Ascending aorta (tissue), 2 donors: Measurements from ENCODE around the gene SUPT4H1. TPM values are rescaled to one million over a fixed set of nuclear protein-coding genes. Genes with fewer than 3 reads are reported as not detected.

Source experiments
- DNase-seq, 2 donors: peaks; one replicate each; pipeline ENCODE4 v3.0.0-alpha.2; 2019; ENCODE audit warnings: low spot score in 2 of 2
- H3K27ac ChIP-seq, 2 donors: fragments of 200-600 bp; sonication (generic); one replicate each; pipeline ENCODE4 v1.5.1; 2016 to 2017; ENCODE audit warnings: mild to moderate bottlenecking in 1 of 2
- H3K27me3 ChIP-seq: fragments of 200-600 bp; sonication (generic); one replicate; pipeline ENCODE4 v1.5.1; 2017
- H3K36me3 ChIP-seq, 2 donors: fragments of 200-600 bp; sonication (generic); one replicate each; pipeline ENCODE4 v1.5.1; 2016
- H3K4me1 ChIP-seq, 2 donors: fragments of 200-600 bp; sonication (generic); one replicate each; pipeline ENCODE4 v1.5.1; 2016 to 2017; ENCODE audit warnings: mild to moderate bottlenecking in 1 of 2
- H3K4me3 ChIP-seq, 2 donors: fragments of 200-600 bp; sonication (generic); one replicate each; pipeline ENCODE4 v1.5.1; 2016 to 2017; ENCODE audit warnings: mild to moderate bottlenecking in 1 of 2
- H3K9me3 ChIP-seq, 2 donors: fragments of 200-600 bp; sonication (generic); one replicate each; pipeline ENCODE4 v1.5.1; 2016
- intact Hi-C: fragments of 100-400 bp; cut with DNase I; formaldehyde crosslinking; loops from one replicate; pipeline ENCODE4 v1.15.1; 2023
- total RNA-seq: library from RNA; depleted of rRNA; stranded (reverse); fragments of >200 nt; gene quantifications from one replicate; pipeline ENCODE4 v1.1.0, GENCODE V29; 2016
- TF ChIP-seq, protein P1 (sequence below), 3 experiments: fragments of 200-600 bp in 2 of 3; fragments of 450-650 bp in 1 of 3; sonication (generic) in 2 of 3; IDR thresholded peaks; one replicate each; pipeline ENCODE4 v1.5.1; 2016 to 2019; ENCODE audit warnings: antibody characterized with exemption in 3 of 3, mild to moderate bottlenecking in 1 of 3, moderate library complexity in 1 of 3

SUPT4H1 gene
- total RNA-seq, 1 donor from 2014 or later, result 18.0 TPM

GRCh38 chr17:58338841-58339754, 12.9 kb downstream of the SUPT4H1 start:
- H3K4me3 ChIP-seq, result peak overlapping the region in 1 of 2 donors; percentile 4
- DNase-seq, result peak in 1 of 2 donors; percentile 39
- H3K27ac ChIP-seq, result peak overlapping the region; percentile 45 to 77
- H3K36me3 ChIP-seq, result peaks cover 0 to 5% of the 10 kb centered on the region in 2 donors
- intact Hi-C loops, result no loop called here
- no peaks in the 10 kb centered on the region for H3K9me3 ChIP-seq
- H3K4me1 ChIP-seq, result peaks cover 0 to 3% of the 10 kb centered on the region in 2 donors
- no peaks in the 10 kb centered on the region for H3K27me3 ChIP-seq
- TF ChIP-seq, protein P1, sequence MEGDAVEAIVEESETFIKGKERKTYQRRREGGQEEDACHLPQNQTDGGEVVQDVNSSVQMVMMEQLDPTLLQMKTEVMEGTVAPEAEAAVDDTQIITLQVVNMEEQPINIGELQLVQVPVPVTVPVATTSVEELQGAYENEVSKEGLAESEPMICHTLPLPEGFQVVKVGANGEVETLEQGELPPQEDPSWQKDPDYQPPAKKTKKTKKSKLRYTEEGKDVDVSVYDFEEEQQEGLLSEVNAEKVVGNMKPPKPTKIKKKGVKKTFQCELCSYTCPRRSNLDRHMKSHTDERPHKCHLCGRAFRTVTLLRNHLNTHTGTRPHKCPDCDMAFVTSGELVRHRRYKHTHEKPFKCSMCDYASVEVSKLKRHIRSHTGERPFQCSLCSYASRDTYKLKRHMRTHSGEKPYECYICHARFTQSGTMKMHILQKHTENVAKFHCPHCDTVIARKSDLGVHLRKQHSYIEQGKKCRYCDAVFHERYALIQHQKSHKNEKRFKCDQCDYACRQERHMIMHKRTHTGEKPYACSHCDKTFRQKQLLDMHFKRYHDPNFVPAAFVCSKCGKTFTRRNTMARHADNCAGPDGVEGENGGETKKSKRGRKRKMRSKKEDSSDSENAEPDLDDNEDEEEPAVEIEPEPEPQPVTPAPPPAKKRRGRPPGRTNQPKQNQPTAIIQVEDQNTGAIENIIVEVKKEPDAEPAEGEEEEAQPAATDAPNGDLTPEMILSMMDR (IDR thresholded peaks at IDR 0.05), result no peak

DNA sequence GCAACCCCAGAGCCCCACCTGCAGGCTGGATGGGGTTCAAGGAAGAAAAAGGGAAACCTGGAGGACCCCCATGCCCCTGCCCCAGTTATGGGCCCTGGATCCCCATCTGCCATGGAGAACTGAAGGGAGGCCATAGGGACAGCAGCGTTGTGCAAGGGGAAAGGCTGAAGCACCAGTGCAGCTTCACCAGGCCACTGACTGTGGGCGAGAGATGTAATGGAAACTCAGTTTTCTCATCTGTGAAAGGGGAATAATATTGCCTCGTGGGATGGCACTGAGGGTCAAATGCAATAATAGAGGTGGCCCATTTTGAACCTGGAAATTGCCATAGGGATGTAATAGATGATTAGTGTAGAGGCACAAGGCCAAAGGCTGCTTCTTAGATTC, 13.6 kb downstream of the SUPT4H1 start:
- peak overlapping the region in 1 of 2 donors; percentile 31 for H3K4me3 ChIP-seq
- no peak for DNase-seq
- intact Hi-C loops, result no loop called here
- H3K9me3 ChIP-seq, result no peaks in the 10 kb centered on the region
- TF ChIP-seq, protein P1 (IDR thresholded peaks at IDR 0.05), result no peak
- no peaks in the 10 kb centered on the region for H3K27me3 ChIP-seq
- peaks cover 0 to 3% of the 10 kb centered on the region in 2 donors for H3K4me1 ChIP-seq
- H3K36me3 ChIP-seq, result no peaks in the 10 kb centered on the region
- H3K27ac ChIP-seq, result peak overlapping the region in 1 of 2 donors; percentile 77

DNA sequence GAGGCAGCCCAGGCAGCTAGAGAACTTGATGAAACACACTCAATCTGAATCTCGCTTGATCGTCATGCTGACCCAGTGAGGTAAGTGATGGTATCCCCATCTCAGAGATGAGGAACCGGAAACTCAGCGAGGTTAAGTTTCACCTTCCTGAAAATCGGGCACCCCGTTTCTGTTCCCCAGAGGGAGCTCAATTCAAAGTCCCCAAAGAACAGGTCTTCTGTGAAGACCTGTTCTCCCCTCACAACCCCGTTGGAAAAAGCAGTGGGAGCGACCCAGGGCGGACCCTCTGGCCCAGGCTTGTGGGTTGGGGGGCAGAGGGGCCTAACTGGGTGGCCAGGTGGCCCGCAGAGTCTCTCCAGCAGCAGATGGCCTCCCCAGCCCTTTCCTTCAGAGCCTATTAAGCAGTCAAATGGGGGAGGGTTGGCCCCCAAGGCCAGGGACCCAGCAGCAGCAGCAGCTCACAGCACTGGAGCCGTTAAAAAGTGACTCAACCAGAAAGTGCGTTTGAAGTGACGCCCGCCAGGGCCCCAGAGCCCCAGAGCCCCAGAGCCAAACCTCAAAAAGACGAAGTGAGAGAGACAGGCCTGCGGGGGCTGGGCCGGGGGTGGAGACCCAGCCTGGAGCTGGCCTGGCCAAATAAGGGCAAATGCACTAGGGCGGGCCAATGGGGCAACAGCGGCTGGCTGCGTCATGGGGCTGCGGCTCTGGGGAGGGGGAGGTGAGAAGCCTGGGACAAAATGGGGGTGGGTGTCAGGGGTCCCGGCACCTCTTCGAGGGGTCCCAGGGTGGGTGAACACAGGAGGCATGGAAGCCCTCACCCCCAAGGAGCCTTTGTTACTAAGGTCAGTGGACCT, 14.2 kb downstream of the SUPT4H1 start:
- H3K4me3 ChIP-seq, result peak overlapping the region in 1 of 2 donors; percentile 31
- H3K9me3 ChIP-seq, result no peaks in the 10 kb centered on the region
- H3K27ac ChIP-seq, result peak overlapping the region; percentile 56 to 77
- H3K36me3 ChIP-seq, result no peaks in the 10 kb centered on the region
- intact Hi-C loops, result no loop called here
- DNase-seq, result peak; percentile 72 to 90
- H3K4me1 ChIP-seq, result peaks cover 0 to 3% of the 10 kb centered on the region in 2 donors
- TF ChIP-seq, protein P1 (IDR thresholded peaks at IDR 0.05), result no peak
- no peaks in the 10 kb centered on the region for H3K27me3 ChIP-seq

GRCh38 chr17:58337210-58337599, 14.8 kb downstream of the SUPT4H1 start:
- TF ChIP-seq, protein P1 (IDR thresholded peaks at IDR 0.05), result no peak
- no peaks in the 10 kb centered on the region for H3K9me3 ChIP-seq
- intact Hi-C loops, result no loop called here
- H3K4me1 ChIP-seq, result peaks cover 0 to 3% of the 10 kb centered on the region in 2 donors
- H3K27me3 ChIP-seq, result no peaks in the 10 kb centered on the region
- H3K4me3 ChIP-seq, result peak overlapping the region in 1 of 2 donors; percentile 31
- H3K36me3 ChIP-seq, result no peaks in the 10 kb centered on the region
- H3K27ac ChIP-seq, result peak overlapping the region; percentile 56 to 77
- no peak for DNase-seq

GRCh38 chr17:58336456-58337209, 15.4 kb downstream of the SUPT4H1 start:
- no peak for DNase-seq
- Histone ChIP-seq H3K27ac (peak overlapping the region in 1 of 2 donors; percentile 77), H3K9me3 (no peaks in the 10 kb centered on the region), H3K36me3 (no peaks in the 10 kb centered on the region), H3K4me1 (peaks cover 0 to 3% of the 10 kb centered on the region in 2 donors), H3K4me3 (no peak overlapping the region), H3K27me3 (no peaks in the 10 kb centered on the region)
- TF ChIP-seq, protein P1 (IDR thresholded peaks at IDR 0.05), result no peak
- intact Hi-C loops, result no loop called here
